CD4-positive, alpha-beta T cell (primary cell): Measurements from ENCODE around the gene TENT4B. TPM values are rescaled to one million over a fixed set of nuclear protein-coding genes. Genes with fewer than 3 reads are reported as not detected.

Experiments used
- ATAC-seq: fragments of 200-7000 bp; cut with Tn5 transposase; one replicate; pipeline ENCODE4 v1.10.0; 2022; ENCODE audit warnings: mild to moderate bottlenecking; ENCODE audit not compliant: poor library complexity
- CTCF ChIA-PET: fragments of 350-600 bp; sonication (Branson Sonifier 250); formaldehyde crosslinking; loops from one replicate; lab custom pipeline; 2021; ENCODE audit warnings: antibody characterized with exemption, inconsistent platforms; lab: Charles Lee
- POLR2A ChIA-PET: fragments of 350-600 bp; sonication (Branson Sonifier 250); formaldehyde crosslinking; loops from one replicate; lab custom pipeline; 2021; ENCODE audit warnings: antibody characterized with exemption, inconsistent platforms; lab: Charles Lee
- DNase-seq, 14 experiments: peaks; one replicate each; pipeline ENCODE4 v3.0.0-alpha.2; 2013 to 2020; ENCODE audit warnings: mixed read lengths in 2 of 14
- H3K27ac ChIP-seq, 2 donors: one replicate each; pipeline versions ENCODE4 v1.5.1 to v1.7.0; 2013; ENCODE audit warnings: low read length in 2 of 2, low read depth in 1 of 2, mild to moderate bottlenecking in 1 of 2
- H3K27me3 ChIP-seq, 2 experiments: 1 replicate in 1 of 2; 2 replicates in 1 of 2; pipeline versions ENCODE4 v1.6.1 to v1.7.0; 2013; ENCODE audit warnings: low read length in 2 of 2, control low read depth in 1 of 2, mild to moderate bottlenecking in 1 of 2, moderate library complexity in 1 of 2; ENCODE audit not compliant: insufficient read depth in 2 of 2, control insufficient read depth in 1 of 2
- H3K36me3 ChIP-seq: one replicate; pipeline ENCODE4 v1.6.1; 2013; ENCODE audit warnings: low read length, control low read depth; ENCODE audit not compliant: insufficient read depth
- H3K4me1 ChIP-seq: one replicate; pipeline ENCODE4 v1.6.1; 2013; ENCODE audit warnings: low read length, control low read depth; ENCODE audit not compliant: insufficient read depth
- H3K4me3 ChIP-seq: one replicate; pipeline ENCODE4 v1.5.1; 2013; ENCODE audit warnings: mild to moderate bottlenecking, low read length, moderate library complexity
- H3K9me3 ChIP-seq, 2 experiments: 1 replicate in 1 of 2; 2 replicates in 1 of 2; pipeline versions ENCODE4 v1.6.1 to v1.7.0; 2013; ENCODE audit warnings: low read length in 2 of 2, mild to moderate bottlenecking in 2 of 2, control low read depth in 1 of 2, moderate library complexity in 1 of 2; ENCODE audit not compliant: control insufficient read depth in 1 of 2, insufficient read depth in 1 of 2
- H3K27ac Mint-ChIP-seq: one replicate; pipeline ENCODE4 v1.8.0; 2020; ENCODE audit warnings: mixed read lengths
- H3K27me3 Mint-ChIP-seq: one replicate; pipeline ENCODE4 v1.8.0; 2021; ENCODE audit warnings: mixed read lengths
- H3K36me3 Mint-ChIP-seq: one replicate; pipeline ENCODE4 v1.8.0; 2021; ENCODE audit warnings: low read depth, mixed read lengths
- H3K4me1 Mint-ChIP-seq: one replicate; pipeline ENCODE4 v1.8.0; 2021; ENCODE audit warnings: low read depth, mixed read lengths
- H3K4me3 Mint-ChIP-seq: one replicate; pipeline ENCODE4 v1.8.0; 2020; ENCODE audit warnings: mild to moderate bottlenecking, mixed read lengths
- H3K9me3 Mint-ChIP-seq: one replicate; pipeline ENCODE4 v1.8.0; 2020; ENCODE audit warnings: mixed read lengths
- CTCF ChIP-seq: fragments of 200-600 bp; IDR thresholded peaks from one replicate; pipeline ENCODE4 v1.8.0; 2022; ENCODE audit warnings: antibody characterized with exemption, mild to moderate bottlenecking
- intact Hi-C, 2 experiments: fragments of 100-400 bp; cut with DNase I in 1 of 2; cut with micrococcal nuclease in 1 of 2; formaldehyde crosslinking; loops; one replicate each; pipeline versions ENCODE4 v1.15.1 to v1.9.0; 2023 to 2025; cut with DNase I, micrococcal nuclease
- total RNA-seq, 174 experiments: library from RNA in 2 of 174; stranded (reverse) in 2 of 174; gene quantifications; one replicate each; pipeline ENCODE4 v1.2.3 and lab custom pipeline; 2021 to 2026

TENT4B gene
- total RNA-seq, 2 experiments from 2014 or later: 32.9 to 35.0 TPM

DNA sequence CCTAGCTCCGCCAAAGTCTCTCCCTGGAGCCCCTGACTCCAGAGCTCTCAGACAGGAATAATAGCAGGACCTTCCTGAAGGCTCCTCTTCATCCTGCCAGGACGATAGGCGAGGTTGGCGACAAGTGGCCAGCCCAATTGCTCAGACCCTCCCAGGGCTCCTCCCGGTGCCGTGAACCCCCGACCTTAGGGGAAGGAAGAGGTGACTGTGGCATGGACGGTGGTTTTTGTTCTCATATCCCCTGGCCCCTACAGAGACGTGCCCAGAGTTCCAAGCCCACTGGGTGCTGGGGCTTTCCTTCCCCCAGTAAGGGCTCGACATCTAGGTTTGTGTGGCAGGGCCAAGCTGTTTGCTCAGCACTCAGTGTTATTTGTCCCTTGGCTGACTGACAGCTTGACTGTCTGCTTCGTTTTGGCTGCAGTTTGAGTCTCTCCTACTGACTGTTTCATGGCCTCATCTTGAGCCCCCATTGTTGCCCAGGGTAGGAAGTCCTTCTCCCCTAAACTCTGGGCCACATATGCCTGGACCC, 108.7 kb downstream of the TENT4B start:
- no peak overlapping the region for H3K27ac Mint-ChIP-seq

DNA sequence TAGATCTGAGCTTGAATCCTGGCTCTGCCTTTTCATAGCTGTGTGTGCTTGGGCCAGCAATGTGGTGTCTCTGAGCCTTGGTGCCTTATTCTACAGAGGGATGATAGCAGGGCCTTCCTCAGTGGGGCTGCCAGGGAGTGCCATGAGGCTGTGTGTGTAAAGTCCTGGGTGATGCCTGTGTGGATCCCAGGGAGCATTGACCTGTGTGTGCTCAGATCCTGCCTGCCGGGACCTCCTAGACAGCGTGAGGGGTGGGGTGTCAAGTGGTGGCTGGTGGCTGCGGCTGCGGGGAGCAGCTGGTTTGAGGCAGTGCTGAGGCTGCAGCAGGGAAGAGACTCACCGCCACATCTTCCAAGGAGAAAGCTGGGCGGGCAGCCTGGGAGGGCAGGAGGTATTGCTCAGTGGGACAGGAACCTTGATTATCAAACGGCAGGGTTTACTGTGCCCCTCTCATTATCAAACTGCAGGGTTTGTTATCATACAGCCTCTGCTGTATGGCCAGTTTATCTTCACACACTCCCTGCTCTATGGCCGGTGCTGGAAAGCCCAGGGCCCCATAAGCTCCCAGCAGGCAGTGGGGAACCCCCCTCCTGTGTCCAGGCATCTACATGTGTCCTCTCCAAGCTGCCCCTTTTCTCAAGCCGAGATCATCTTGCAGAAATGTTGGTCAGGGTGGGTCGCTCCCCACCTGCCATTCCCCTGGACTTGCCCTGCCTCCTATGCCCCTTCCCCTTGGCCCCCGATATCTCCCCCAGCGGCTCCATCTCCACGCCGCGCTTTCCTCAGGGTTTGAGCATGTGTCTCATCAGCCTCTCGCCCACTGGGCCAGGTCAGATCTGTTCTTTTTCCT, 110.2 kb downstream of the TENT4B start:
- intact Hi-C loops: loop anchor here in 1 of 2 experiments (10.0 kb wide), 1 partner anchor 52 kb away; no protein-coding TSS in a partner anchor
- TF ChIP-seq CTCF: no peak
- H3K9me3 Mint-ChIP-seq: no peaks in the 10 kb centered on the region
- ChIA-PET POLR2A (interaction anchor here (1.5 kb wide), 1 partner anchor 92 kb away, joined by 4 read pairs; no protein-coding TSS in a partner anchor), CTCF (interaction anchor here (0.9 kb wide), 1 partner anchor 64 kb away, joined by 3 read pairs; no protein-coding TSS in a partner anchor)
- Histone ChIP-seq H3K36me3 (no peaks in the 10 kb centered on the region), H3K4me1 (peaks cover 40% of the 10 kb centered on the region), H3K4me3 (no peak overlapping the region), H3K9me3 (peaks cover 0 to 4% of the 10 kb centered on the region in 2 experiments), H3K27me3 (no peaks in the 10 kb centered on the region), H3K27ac (no peak overlapping the region)
- H3K4me3 Mint-ChIP-seq: no peak overlapping the region
- no peak for DNase-seq
- H3K4me1 Mint-ChIP-seq: peaks cover 56% of the 10 kb centered on the region
- no peak for ATAC-seq
- H3K36me3 Mint-ChIP-seq: peaks cover 17% of the 10 kb centered on the region
- H3K27ac Mint-ChIP-seq: no peak overlapping the region
- H3K27me3 Mint-ChIP-seq: no peaks in the 10 kb centered on the region

More for the DNA sequence above, 108.7 kb downstream of the TENT4B start:
- Mint-ChIP-seq H3K4me3 (no peak overlapping the region), H3K27me3 (no peaks in the 10 kb centered on the region), H3K4me1 (peaks cover 44% of the 10 kb centered on the region), H3K9me3 (no peaks in the 10 kb centered on the region), H3K36me3 (peaks cover 5% of the 10 kb centered on the region)
- DNase-seq: no peak
- intact Hi-C loops: loop anchor here in 1 of 2 experiments (10.0 kb wide), 1 partner anchor 53 kb away; no protein-coding TSS in a partner anchor
- Histone ChIP-seq H3K27me3 (no peaks in the 10 kb centered on the region), H3K9me3 (peaks cover 0 to 4% of the 10 kb centered on the region in 2 experiments), H3K36me3 (no peaks in the 10 kb centered on the region), H3K4me1 (peaks cover 26% of the 10 kb centered on the region), H3K4me3 (no peak overlapping the region), H3K27ac (no peak overlapping the region)
- TF ChIP-seq CTCF: no peak
- ChIA-PET CTCF (no interaction called here), POLR2A (interaction anchor here (1.5 kb wide), 1 partner anchor 93 kb away, joined by 4 read pairs; no protein-coding TSS in a partner anchor)
- ATAC-seq: no peak
